ENCODE data around the gene RBBP4.

- TF ChIP-seq CTCF (IDR thresholded peaks at IDR 0.05 in 4 of 5, conservative IDR thresholded peaks at IDR 0.05 in 1 of 5) = no peak
- TF ChIP-seq POLR2A (IDR thresholded peaks at IDR 0.05) = no peak
These were observed 64.9 kb downstream of the RBBP4 start for GRCh38 chr1:32715901-32716311.

Data from gastrocnemius medialis (tissue), 4 donors.